Rectal smooth muscle tissue (tissue), 1 donor: Measurements from ENCODE around the gene AKT3.
A peak's percentile ranks its signal among the peaks of the same experiment; 100 is the strongest.
"Not testable (repeated sequence)": the region's sequence is repeated elsewhere in the genome, so short reads cannot be mapped to it uniquely, and the experiment has no call there.

ENCODE experiments used
- H3K27ac ChIP-seq: one replicate; pipeline ENCODE4 v1.7.0; 2013; ENCODE audit warnings: low read depth, low read length, inconsistent platforms
- H3K27me3 ChIP-seq: one replicate; pipeline ENCODE4 v1.7.0; 2013; ENCODE audit warnings: low read length; ENCODE audit not compliant: control insufficient read depth, insufficient read depth
- H3K36me3 ChIP-seq: one replicate; pipeline ENCODE4 v1.7.0; 2013; ENCODE audit warnings: low read length; ENCODE audit not compliant: control insufficient read depth, insufficient read depth
- H3K4me1 ChIP-seq: one replicate; pipeline ENCODE4 v1.7.0; 2013; ENCODE audit warnings: low read length; ENCODE audit not compliant: control insufficient read depth, insufficient read depth
- H3K4me3 ChIP-seq: one replicate; pipeline ENCODE4 v1.7.0; 2013; ENCODE audit warnings: low read length
- H3K9ac ChIP-seq: one replicate; pipeline ENCODE4 v1.7.0; 2013; ENCODE audit warnings: low read length

AKT3 gene

DNA sequence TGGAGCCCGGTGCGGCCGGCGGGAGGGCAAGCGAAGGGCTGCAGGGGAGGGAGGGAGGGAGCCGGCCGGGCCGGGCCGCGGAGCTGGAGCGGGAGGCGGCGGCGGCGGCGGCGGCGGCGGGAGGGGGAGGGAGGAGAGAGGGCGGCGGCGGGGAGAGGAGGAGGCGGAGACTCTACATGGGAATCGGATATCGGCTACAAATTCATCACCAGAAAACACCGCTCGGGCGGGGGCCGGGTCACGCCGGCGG, at the start of gene AKT3:
TSS of gene AKT3 (minus strand) at position 42 of the 250 bp plus-strand sequence. CDS start 7,073 bp downstream, outside the sequence.
- H3K9ac ChIP-seq = peak within 1 kb of the TSS; percentile 54
- H3K4me1 ChIP-seq = peaks cover 4% of the 10 kb centered on the region
- peak within 1 kb of the TSS; percentile 70 for H3K4me3 ChIP-seq
- H3K27ac ChIP-seq = peak within 1 kb of the TSS; percentile 94
- no peaks in the 10 kb centered on the region for H3K36me3 ChIP-seq
- H3K27me3 ChIP-seq = no peaks in the 10 kb centered on the region

DNA sequence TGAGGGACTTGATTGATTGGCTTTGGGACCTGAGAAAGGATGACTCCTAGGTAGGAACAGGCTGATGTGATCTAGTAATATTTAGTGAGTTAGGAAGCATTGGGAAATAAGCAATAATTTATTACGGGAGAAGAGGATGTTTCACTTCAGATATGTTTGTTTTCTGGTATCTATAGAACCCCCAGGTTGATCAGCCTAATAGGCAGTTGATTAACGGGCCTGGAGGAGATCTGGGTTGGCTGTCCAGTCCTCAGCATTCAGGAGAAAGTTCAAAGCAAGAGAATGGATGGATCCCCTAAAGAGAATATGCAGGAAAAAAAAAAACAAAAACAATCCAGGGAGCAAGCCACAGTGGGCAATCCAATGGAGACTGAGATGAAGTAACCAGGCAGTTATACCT, 48.2 kb upstream of the AKT3 start:
- Histone ChIP-seq H3K9ac (no peak overlapping the region), H3K36me3 (no peaks in the 10 kb centered on the region), H3K27ac (no peak overlapping the region), H3K4me3 (no peak overlapping the region), H3K27me3 (no peaks in the 10 kb centered on the region), H3K4me1 (no peaks in the 10 kb centered on the region)

DNA sequence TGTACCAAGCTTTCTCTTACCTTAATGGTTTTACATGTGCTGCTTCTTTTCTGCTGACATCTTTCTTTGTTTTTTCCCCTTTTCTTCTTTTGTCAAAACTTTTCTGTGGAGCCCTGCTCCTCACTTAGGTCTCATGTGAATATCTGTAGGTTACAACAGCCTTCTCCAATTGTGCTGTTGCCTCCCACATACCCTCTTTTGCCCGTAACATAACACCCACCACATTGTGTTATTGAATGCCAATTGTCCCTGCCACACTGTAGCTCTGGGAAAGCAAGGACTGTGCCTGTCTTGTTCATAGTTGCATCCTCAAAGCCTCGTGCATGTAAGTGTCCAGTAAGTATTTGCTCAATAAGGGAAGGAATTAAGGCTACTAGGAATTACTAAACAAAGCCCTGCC, 46.3 kb upstream of the AKT3 start:
- Histone ChIP-seq H3K4me3 (no peak overlapping the region), H3K9ac (no peak overlapping the region), H3K4me1 (no peaks in the 10 kb centered on the region), H3K27me3 (no peaks in the 10 kb centered on the region), H3K27ac (no peak overlapping the region), H3K36me3 (no peaks in the 10 kb centered on the region)

DNA sequence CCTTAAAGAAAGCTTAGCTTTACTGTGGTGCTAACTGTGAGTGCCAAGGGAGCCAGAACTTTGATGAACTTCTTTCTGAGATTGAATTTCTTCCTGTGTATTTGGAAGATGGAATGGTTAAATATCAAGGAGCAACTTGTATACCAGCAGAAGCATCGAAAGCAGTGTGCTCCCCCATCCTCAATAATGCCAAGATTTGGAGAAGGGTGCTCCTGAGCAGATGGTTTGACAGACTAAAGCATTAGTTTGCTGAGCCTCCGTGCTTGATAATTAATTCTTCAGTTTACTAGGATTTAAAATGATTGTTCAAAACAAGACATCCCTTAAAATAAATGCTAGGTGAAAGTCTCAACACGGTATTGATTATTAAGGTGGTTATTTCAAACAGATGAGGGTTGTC, 42.4 kb upstream of the AKT3 start:
- Histone ChIP-seq H3K27me3 (no peaks in the 10 kb centered on the region), H3K36me3 (no peaks in the 10 kb centered on the region), H3K9ac (no peak overlapping the region), H3K27ac (no peak overlapping the region), H3K4me3 (no peak overlapping the region), H3K4me1 (no peaks in the 10 kb centered on the region)

DNA sequence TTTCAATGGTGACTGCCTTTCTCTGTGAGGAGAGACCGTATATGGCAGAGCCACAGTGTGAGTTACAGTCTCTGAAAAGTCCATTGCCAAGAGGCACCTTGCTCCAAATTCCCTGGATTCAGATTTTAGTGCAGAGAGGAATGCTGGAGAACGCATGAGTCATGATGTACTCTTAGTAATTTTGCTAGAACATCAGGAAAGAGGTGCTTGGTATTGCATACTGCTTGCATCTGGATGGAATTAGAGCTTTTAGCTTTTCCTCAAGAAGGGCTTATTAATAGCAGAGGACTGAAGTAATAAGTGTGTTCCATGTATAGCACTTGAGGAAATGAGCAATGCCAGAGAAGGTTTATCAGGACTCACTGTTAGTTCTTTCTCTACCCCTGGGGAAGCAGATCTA, 40.5 kb upstream of the AKT3 start:
- no peaks in the 10 kb centered on the region for H3K27me3 ChIP-seq
- H3K36me3 ChIP-seq = no peaks in the 10 kb centered on the region
- no peak overlapping the region for H3K9ac ChIP-seq

GRCh38 chr1:243885806-243886205, 35.8 kb upstream of the AKT3 start:
- Histone ChIP-seq H3K9ac (no peak overlapping the region), H3K27ac (no peak overlapping the region), H3K36me3 (no peaks in the 10 kb centered on the region), H3K4me3 (no peak overlapping the region), H3K27me3 (no peaks in the 10 kb centered on the region), H3K4me1 (no peaks in the 10 kb centered on the region)

More for the DNA sequence above, 40.5 kb upstream of the AKT3 start:
- no peak overlapping the region for H3K4me3 ChIP-seq
- no peaks in the 10 kb centered on the region for H3K4me1 ChIP-seq
- H3K27ac ChIP-seq = no peak overlapping the region

GRCh38 chr1:243884603-243885002, 34.6 kb upstream of the AKT3 start:
- Histone ChIP-seq H3K4me1 (no peaks in the 10 kb centered on the region), H3K9ac (no peak overlapping the region), H3K4me3 (no peak overlapping the region), H3K36me3 (no peaks in the 10 kb centered on the region), H3K27me3 (no peaks in the 10 kb centered on the region), H3K27ac (no peak overlapping the region)

DNA sequence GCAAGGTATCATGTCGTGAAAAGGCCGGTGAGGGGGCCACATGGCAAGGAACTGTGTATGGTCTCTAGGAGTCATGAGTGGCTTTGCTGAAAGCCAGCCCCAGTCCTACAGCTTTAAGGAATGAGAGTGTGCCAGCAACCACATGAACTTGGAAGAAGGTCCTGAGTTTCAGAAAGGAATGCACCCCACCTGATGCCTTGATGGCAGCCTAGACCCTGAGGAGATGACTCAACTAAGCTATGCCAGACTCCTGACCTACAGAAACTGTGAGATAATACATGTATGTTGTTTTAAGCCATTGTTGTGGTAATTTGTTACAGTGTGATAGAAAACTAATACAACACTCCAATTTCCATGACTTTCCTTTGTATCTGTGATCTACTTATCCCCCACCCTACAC, 33.5 kb upstream of the AKT3 start:
- Histone ChIP-seq H3K27ac (no peak overlapping the region), H3K4me3 (no peak overlapping the region), H3K9ac (no peak overlapping the region), H3K27me3 (no peaks in the 10 kb centered on the region), H3K36me3 (no peaks in the 10 kb centered on the region), H3K4me1 (no peaks in the 10 kb centered on the region)

DNA sequence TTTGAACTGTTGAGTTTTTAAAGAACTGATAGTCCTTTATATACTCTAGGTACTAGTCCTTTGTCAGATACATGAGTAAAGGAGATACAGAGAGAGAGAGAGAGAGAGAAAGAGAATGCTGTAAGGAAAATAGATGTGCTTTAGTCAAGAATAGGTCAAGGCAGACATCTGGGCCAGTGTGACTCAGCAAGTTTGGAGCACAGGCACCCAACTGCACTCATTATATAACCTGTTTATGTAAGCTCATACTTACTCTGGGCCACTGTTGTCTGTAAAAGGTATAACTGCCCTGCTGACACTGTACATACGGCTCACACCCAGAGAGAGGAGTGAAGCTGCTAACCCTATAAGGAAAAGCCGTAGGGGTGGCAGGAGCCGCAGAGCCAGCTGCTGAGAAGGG, 32.2 kb upstream of the AKT3 start:
- Histone ChIP-seq H3K36me3 (no peaks in the 10 kb centered on the region), H3K27ac (no peak overlapping the region), H3K27me3 (no peaks in the 10 kb centered on the region), H3K4me1 (no peaks in the 10 kb centered on the region), H3K9ac (no peak overlapping the region), H3K4me3 (no peak overlapping the region)

DNA sequence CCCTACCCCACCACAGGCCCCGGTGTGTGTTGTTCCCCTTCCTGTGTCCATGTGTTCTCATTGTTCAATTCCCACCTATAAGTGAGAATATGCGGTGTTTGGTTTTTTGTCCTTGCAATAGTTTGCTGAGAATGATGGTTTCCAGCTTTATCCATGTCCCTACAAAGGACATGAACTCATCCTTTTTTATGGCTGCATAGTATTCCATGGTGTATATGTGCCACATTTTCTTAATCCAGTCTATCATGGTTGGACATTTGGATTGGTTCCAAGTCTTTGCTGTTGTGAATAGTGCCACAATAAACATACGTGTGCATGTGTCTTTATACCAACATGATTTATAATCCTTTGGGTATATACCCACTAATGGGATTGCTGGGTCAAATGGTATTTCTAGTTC, 27.0 kb upstream of the AKT3 start:
- not testable (repeated sequence) for H3K4me3 ChIP-seq, H3K36me3 ChIP-seq, H3K27me3 ChIP-seq, H3K4me1 ChIP-seq, H3K9ac ChIP-seq, H3K27ac ChIP-seq

DNA sequence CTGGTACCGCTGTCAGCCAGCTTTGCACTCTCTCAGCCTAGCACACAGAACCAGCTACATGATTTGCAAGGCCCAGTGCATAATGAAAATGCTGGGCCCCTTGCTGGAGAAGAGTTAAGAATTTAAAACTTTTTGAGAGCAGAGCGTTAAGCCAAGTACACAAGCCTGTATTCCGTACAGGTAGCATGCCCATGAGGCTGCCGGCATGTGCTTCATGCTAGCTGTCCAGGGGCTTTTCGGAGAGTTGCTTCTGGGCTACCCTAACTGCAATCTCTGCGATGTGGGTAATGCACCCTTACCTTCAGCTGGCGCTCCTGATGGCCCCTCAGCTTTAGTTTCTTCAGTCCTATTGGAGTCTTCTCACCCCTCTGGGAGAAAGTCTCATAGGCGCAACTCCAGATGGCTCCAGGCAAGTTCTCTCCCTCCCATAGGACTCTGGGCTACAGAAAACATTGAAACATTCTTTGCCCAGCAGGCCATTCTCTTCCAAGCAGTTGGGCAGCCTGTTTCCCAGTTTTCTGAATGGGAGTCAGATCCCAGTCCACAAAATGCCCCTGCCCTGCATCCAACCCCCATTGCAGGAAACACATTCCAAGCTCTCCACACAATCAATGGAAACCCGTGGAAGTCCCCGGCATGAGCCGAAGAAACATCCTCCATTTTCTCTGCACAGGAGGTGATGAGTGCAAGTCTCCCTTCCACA, 5.7 kb upstream of the AKT3 start:
- H3K27me3 ChIP-seq = no peaks in the 10 kb centered on the region
- no peaks in the 10 kb centered on the region for H3K36me3 ChIP-seq
- no peak overlapping the region for H3K9ac ChIP-seq
- peaks cover 4% of the 10 kb centered on the region for H3K4me1 ChIP-seq
- H3K27ac ChIP-seq = no peak overlapping the region
- H3K4me3 ChIP-seq = no peak overlapping the region

DNA sequence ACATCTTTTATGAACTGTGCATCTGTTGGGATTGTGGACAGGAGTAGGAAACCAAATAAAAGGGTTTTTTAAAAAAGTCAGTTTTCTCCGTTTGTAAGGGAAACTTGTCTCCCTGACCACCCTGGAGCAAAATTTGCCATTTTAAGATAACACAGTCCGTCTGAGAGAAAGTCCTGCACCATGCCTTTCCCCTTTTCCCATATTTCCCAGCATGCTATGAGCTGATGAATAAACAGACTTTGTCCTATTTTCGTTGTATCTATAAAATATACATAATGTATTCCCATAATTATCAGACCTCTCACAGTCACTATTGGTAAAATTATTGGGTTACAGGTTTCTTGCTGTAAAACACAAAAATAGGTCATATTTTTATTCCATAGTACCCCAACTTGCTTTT, 1.7 kb upstream of the AKT3 start:
- Histone ChIP-seq H3K4me1 (peaks cover 4% of the 10 kb centered on the region), H3K27ac (no peak overlapping the region), H3K36me3 (no peaks in the 10 kb centered on the region), H3K27me3 (no peaks in the 10 kb centered on the region), H3K9ac (no peak overlapping the region), H3K4me3 (no peak overlapping the region)

DNA sequence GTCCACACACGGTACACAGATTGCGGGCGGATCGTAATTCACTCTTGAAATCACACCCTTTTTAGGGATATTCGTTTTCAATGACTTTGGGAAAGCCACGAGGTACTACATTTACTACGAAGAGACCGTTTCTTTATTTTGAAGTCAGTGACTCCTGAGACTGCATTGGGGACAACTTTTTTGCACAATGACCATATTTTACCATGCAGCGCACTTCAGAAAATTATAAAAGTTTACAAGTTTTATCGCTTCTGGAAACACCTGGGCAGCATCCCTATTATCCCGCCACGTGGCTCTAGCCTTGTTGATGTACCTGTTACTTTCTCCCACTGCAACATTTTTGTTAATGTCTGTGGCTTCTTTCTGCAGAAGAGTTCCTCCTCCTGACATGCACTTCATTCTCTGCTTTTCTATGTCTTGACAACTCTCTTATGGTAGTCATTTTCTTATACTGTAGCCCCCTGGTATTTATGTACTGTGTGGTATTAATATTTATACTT, 1.3 kb upstream of the AKT3 start:
- Histone ChIP-seq H3K36me3 (no peaks in the 10 kb centered on the region), H3K9ac (peak overlapping the region; percentile 54), H3K27ac (peak overlapping the region; percentile 94), H3K4me3 (peak overlapping the region; percentile 70), H3K4me1 (peaks cover 4% of the 10 kb centered on the region), H3K27me3 (no peaks in the 10 kb centered on the region)
